Testis (tissue), 3 donors: ENCODE measurements around the gene ZNF575. TPM values are rescaled to one million over a fixed set of nuclear protein-coding genes. Genes with fewer than 3 reads are reported as not detected.

Source experiments
- DNase-seq: peaks from one replicate; pipeline ENCODE4 v3.0.0-alpha.2; 2019
- H3K27ac ChIP-seq, 2 donors: fragments of 200-600 bp; sonication (generic); one replicate each; pipeline ENCODE4 v1.5.1; 2019
- H3K27me3 ChIP-seq: fragments of 200-600 bp; sonication (generic); one replicate; pipeline ENCODE4 v1.5.1; 2019
- H3K36me3 ChIP-seq: fragments of 200-600 bp; sonication (generic); one replicate; pipeline ENCODE4 v1.5.1; 2017; ENCODE audit warnings: low read depth; ENCODE audit errors: missing control alignments
- H3K4me1 ChIP-seq: fragments of 200-600 bp; sonication (generic); one replicate; pipeline ENCODE4 v1.5.1; 2019
- H3K4me3 ChIP-seq, 2 donors: fragments of 200-600 bp; sonication (generic); one replicate each; pipeline ENCODE4 v1.5.1; 2017 to 2019
- H3K9me3 ChIP-seq: fragments of 200-600 bp; sonication (generic); one replicate; pipeline ENCODE4 v1.5.1; 2017
- CTCF ChIP-seq, 3 experiments: fragments of 450-650 bp in 2 of 3; fragments of 200-600 bp in 1 of 3; sonication (generic) in 1 of 3; IDR thresholded peaks; one replicate each; pipeline ENCODE4 v1.5.1; 2016 to 2019; ENCODE audit warnings: antibody characterized with exemption in 3 of 3, mild to moderate bottlenecking in 2 of 3, moderate library complexity in 1 of 3
- POLR2A ChIP-seq: fragments of 450-650 bp; IDR thresholded peaks from one replicate; pipeline ENCODE4 v1.6.1; 2017; ENCODE audit warnings: antibody characterized with exemption, mild to moderate bottlenecking, moderate library complexity
- WGBS, 2 donors: methylation state at CpG; one replicate each; pipeline ENCODE4 v1.1.5; 2018; 5-methylcytosine and 5-hydroxymethylcytosine counted together
- intact Hi-C: fragments of 100-400 bp; cut with DNase I; formaldehyde crosslinking; loops from one replicate; pipeline ENCODE4 v1.15.1; 2023; ENCODE audit warnings: low total_unique reads
- polyA plus RNA-seq: library from polyadenylated mRNA; stranded (reverse); fragments of 350-450 nt; fragmentation: Illumina TruSeq; extraction: RNeasy Lipid Tissue Mini Kit (QIAGEN cat#74804); gene quantifications from one replicate; pipeline ENCODE4 v1.2.3, GENCODE V29; 2014; ENCODE audit warnings: low read depth, low replicate concordance; ENCODE audit not compliant: insufficient read depth
- total RNA-seq, 2 donors: library from RNA; depleted of rRNA; stranded (reverse); fragments of >200 nt; gene quantifications; one replicate each; pipeline ENCODE4 v1.2.3, GENCODE V29; 2016

ZNF575 gene
- total and polyA plus RNA-seq, 3 donors from 2014 or later, result 1.1 to 2.4 (median 1.7) TPM

DNA sequence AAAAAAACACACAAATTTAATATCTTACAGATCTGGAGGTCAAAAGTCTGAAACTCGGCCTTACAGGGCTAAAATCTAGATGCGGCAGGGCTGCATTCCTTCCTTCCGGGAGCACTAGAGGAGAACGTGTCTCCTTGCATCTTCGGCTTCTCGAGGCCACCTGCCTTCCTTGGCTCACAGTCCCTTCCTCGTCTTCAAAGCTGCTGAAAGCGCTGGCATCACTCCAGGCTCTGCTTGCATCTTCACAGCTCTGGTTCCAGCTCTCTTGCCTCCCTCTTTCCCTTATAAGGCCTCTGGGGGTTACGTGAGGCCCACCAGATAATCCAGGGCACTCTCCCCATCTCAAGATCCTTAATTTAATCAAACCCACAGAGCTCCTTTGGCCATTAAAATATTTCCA is 31.8 kb downstream of the ZNF575 start:
- H3K36me3 ChIP-seq, result no peaks in the 10 kb centered on the region
- WGBS, 2 donors, result 79 to 87% methylated on average over 9 of the region's 9 CpGs

DNA sequence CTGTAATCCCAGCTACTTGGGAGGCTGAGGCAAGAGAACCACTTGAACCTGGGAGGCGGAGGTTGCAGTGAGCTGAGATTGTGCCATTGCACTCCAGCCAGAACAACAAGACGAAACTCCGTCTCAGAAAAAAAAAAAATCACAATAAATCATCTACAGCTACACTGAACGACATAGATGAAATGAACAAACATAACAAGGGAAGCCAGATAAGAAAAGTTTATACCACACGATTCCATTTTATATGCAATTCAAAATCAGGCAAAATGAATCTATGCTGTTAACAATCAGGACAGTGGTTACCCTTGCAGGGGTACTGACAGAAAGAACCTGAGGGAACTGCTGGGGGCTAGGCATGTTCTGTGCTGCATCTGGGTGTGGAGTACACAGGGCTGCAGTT is 36.7 kb downstream of the ZNF575 start:
- intact Hi-C loops, result no loop called here
- no peaks in the 10 kb centered on the region for H3K27me3 ChIP-seq
- H3K36me3 ChIP-seq, result no peaks in the 10 kb centered on the region
- no peaks in the 10 kb centered on the region for H3K9me3 ChIP-seq
- H3K4me1 ChIP-seq, result no peaks in the 10 kb centered on the region
- H3K4me3 ChIP-seq, result no peak overlapping the region
- DNase-seq, result no peak
- TF ChIP-seq POLR2A (no peak), CTCF (IDR thresholded peaks at IDR 0.05) (no peak)
- H3K27ac ChIP-seq, result no peak overlapping the region
- WGBS, 2 donors, result 89 to 92% methylated on average over 5 of the region's 5 CpGs

More for the DNA sequence above, 31.8 kb downstream of the ZNF575 start:
- no peak for TF ChIP-seq CTCF (IDR thresholded peaks at IDR 0.05)
- TF ChIP-seq POLR2A, result no peak
- DNase-seq, result no peak
- Histone ChIP-seq H3K4me1 (no peaks in the 10 kb centered on the region), H3K9me3 (no peaks in the 10 kb centered on the region), H3K27ac (no peak overlapping the region), H3K27me3 (no peaks in the 10 kb centered on the region), H3K4me3 (no peak overlapping the region)
- intact Hi-C loops, result no loop called here

- Histone ChIP-seq H3K9me3 (no peaks in the 10 kb centered on the region), H3K4me3 (no peak overlapping the region), H3K4me1 (no peaks in the 10 kb centered on the region), H3K36me3 (no peaks in the 10 kb centered on the region), H3K27me3 (no peaks in the 10 kb centered on the region), H3K27ac (no peak overlapping the region)
- whole genome bisulfite sequencing, 2 donors, result 71 to 89% methylated on average over 5 of the region's 5 CpGs
- intact Hi-C loops, result no loop called here
- DNase-seq, result no peak
- TF ChIP-seq POLR2A, result no peak
- no peak for TF ChIP-seq CTCF (IDR thresholded peaks at IDR 0.05)
Observed at GRCh38 chr19:43570174-43570791, 37.3 kb downstream of the ZNF575 start.

DNA sequence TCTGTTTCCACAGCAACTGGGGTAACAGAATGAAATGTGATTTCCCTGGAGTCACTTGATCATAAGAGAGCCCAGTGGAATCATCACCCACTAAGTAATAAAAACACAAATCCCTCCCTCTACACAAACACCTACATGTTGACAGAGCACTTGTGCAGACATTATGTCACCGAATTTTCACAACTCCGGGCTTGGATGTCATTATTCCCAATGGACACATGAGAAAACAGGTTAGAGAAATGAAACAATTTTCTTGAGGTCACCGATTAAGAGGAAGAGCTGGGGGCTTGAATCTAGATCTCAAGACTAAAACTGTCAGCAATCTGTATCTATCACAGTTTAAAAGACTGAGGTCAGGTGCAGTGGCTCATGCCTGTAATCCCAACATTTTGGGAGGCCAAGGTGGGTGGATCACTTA is 39.2 kb downstream of the ZNF575 start:
- no peak for DNase-seq
- Histone ChIP-seq H3K36me3 (no peaks in the 10 kb centered on the region), H3K27me3 (no peaks in the 10 kb centered on the region), H3K4me3 (no peak overlapping the region), H3K4me1 (no peaks in the 10 kb centered on the region), H3K27ac (no peak overlapping the region), H3K9me3 (no peaks in the 10 kb centered on the region)
- TF ChIP-seq POLR2A (no peak), CTCF (IDR thresholded peaks at IDR 0.05) (no peak)
- intact Hi-C loops, result no loop called here
- WGBS, 2 donors, result 89 to 96% methylated on average over 3 of the region's 3 CpGs
